Measurements from ENCODE around the gene RAB11FIP3.

DNA sequence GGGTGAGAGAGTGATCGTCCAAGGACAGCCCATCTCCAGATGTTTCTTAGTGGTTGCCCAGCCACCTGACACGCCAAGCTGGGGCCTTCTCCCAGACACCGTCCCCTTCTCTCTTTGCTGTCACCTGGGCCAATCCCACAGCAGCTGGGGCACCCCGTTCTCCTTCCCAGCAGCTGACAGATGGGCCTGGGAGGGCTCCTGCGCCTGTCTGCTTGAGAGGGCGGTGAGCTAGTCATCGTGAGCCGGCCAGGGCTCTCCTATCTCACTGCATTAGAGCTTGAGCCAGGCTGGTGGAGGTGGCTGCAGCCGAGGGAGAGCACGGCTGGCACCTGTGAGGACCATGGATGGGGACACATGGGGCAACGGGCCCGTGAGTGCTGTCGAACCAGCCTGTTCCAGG lies 41.2 kb downstream of the RAB11FIP3 start:
- TF ChIP-seq ZBED1 (IDR thresholded peaks at IDR 0.05; ENCODE audit: borderline replicate concordance) (no peak), MYC (IDR thresholded peaks at IDR 0.05; ENCODE audit: insufficient read depth, insufficient read length, insufficient replicate concordance, low read length, severe bottlenecking) (no peak)
- TF ChIP-seq, protein P1, sequence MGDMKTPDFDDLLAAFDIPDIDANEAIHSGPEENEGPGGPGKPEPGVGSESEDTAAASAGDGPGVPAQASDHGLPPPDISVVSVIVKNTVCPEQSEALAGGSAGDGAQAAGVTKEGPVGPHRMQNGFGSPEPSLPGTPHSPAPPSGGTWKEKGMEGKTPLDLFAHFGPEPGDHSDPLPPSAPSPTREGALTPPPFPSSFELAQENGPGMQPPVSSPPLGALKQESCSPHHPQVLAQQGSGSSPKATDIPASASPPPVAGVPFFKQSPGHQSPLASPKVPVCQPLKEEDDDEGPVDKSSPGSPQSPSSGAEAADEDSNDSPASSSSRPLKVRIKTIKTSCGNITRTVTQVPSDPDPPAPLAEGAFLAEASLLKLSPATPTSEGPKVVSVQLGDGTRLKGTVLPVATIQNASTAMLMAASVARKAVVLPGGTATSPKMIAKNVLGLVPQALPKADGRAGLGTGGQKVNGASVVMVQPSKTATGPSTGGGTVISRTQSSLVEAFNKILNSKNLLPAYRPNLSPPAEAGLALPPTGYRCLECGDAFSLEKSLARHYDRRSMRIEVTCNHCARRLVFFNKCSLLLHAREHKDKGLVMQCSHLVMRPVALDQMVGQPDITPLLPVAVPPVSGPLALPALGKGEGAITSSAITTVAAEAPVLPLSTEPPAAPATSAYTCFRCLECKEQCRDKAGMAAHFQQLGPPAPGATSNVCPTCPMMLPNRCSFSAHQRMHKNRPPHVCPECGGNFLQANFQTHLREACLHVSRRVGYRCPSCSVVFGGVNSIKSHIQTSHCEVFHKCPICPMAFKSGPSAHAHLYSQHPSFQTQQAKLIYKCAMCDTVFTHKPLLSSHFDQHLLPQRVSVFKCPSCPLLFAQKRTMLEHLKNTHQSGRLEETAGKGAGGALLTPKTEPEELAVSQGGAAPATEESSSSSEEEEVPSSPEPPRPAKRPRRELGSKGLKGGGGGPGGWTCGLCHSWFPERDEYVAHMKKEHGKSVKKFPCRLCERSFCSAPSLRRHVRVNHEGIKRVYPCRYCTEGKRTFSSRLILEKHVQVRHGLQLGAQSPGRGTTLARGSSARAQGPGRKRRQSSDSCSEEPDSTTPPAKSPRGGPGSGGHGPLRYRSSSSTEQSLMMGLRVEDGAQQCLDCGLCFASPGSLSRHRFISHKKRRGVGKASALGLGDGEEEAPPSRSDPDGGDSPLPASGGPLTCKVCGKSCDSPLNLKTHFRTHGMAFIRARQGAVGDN (IDR thresholded peaks at IDR 0.05): no peak
- TF ChIP-seq, protein P2, sequence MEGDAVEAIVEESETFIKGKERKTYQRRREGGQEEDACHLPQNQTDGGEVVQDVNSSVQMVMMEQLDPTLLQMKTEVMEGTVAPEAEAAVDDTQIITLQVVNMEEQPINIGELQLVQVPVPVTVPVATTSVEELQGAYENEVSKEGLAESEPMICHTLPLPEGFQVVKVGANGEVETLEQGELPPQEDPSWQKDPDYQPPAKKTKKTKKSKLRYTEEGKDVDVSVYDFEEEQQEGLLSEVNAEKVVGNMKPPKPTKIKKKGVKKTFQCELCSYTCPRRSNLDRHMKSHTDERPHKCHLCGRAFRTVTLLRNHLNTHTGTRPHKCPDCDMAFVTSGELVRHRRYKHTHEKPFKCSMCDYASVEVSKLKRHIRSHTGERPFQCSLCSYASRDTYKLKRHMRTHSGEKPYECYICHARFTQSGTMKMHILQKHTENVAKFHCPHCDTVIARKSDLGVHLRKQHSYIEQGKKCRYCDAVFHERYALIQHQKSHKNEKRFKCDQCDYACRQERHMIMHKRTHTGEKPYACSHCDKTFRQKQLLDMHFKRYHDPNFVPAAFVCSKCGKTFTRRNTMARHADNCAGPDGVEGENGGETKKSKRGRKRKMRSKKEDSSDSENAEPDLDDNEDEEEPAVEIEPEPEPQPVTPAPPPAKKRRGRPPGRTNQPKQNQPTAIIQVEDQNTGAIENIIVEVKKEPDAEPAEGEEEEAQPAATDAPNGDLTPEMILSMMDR (IDR thresholded peaks at IDR 0.05 in 2 of 3, conservative IDR thresholded peaks at IDR 0.05 in 1 of 3; ENCODE audit: control insufficient read depth in 2 of 3, extremely low read depth in 1 of 3, insufficient read depth in 1 of 3, low read depth in 3 of 3, low read length in 3 of 3): no peak
